OCI-M2 (cell line): ENCODE results near the gene ZNF365.
"Not testable (repeated sequence)": the region's sequence is repeated elsewhere in the genome, so short reads cannot be mapped to it uniquely, and the experiment has no call there.

Source experiments
- DNase-seq: peaks from one replicate; lab custom pipeline; 2025; ENCODE audit not compliant: unreplicated experiment; lab: John Stamatoyannopoulos, UW

Gene ZNF365

DNA sequence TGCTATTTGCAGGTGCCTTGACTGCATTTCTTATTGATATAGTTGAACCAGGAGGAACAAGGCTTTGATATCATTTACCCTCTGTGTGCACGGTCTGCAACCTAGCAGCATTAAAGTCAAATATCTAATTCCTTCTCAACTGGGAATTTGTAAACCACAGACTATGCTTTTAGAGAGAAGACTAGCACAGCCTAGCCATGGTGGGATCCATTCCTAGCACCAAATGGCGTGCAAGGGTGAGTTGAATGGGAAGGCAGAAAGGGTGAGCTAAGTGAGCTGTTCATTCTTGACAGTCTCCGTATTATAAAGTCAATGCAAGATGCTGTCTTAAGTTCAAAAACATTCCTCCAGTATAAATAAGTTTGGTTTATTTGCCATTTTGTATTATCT is 2.9 kb downstream of the ZNF365 start:
- no peak for DNase-seq

DNA sequence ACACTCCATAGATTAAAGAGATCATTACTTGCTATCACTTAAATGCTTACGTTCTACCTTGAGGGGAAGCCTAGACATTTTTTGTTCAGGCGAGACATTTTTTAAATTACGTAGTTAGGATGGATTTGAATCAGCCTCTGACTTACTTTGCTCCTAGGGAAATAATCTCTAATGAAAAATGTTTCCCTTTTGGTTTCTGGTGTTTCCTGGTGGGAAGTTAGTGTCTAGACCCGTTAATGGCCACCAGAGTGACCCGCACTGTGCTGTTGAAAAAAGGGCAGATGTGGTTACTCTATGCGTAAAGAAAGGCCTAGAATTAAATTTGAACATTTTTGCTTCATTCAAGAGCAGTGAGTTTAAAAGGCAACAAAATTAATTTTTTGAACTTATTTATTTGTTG is 3.8 kb downstream of the ZNF365 start:
- no peak for DNase-seq

DNA sequence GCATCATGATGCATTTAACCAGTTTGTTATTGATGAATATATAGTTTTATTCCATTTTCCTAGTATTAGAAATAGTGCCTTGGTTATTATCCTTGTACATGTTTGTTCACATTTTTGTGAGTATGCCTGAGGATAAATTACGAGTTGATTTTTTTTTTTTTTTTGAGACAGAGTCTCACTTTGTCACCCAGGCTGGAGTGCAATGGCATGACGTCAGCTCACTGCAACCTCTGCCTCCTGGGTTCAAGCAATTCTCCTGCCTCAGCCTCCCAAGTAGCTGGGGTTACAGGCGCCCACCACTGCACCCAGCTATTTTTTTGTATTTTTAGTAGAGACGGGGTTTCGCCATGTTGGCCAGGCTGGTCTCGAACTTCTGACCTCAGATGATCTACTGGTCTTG is 4.7 kb downstream of the ZNF365 start:
- not testable (repeated sequence) for DNase-seq

DNA sequence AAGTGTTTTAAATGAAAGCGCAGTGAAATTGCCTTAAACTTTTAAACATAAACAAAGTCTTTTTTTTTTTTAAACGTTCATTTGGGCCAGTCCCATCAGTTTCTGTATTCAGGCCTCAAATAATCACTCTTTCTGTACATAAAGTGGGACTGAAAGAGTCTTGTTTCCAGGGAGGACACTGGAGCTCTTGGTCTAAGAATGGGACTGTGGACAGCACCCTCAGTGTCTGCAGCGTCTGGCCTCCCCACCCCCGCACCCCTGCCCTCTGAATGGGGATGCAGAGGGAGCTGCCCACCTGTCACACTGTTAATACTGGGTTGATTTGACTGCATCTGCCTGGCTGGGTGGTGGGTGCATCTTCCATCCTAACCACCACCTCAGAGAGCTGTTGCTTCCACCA is 5.2 kb downstream of the ZNF365 start:
- DNase-seq = no peak

DNA sequence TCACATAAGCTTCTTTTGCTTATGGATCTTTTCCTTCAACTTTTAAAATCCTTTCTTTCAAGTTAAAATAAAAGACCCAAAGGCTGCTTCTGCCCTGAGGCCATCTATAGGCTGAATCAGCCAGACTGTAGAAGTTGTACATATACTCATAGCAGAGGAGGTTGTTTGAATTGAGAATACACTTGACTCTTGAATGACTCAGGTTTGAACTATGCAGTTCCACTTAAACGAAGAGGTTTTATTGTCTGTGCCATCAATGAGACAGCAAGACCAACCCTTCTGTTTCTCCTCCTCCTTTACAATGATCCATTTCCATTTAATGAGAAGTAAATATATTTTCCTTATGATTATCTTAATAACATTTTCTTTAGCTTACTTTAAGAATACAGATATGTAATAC is 5.8 kb downstream of the ZNF365 start:
- DNase-seq = no peak

DNA sequence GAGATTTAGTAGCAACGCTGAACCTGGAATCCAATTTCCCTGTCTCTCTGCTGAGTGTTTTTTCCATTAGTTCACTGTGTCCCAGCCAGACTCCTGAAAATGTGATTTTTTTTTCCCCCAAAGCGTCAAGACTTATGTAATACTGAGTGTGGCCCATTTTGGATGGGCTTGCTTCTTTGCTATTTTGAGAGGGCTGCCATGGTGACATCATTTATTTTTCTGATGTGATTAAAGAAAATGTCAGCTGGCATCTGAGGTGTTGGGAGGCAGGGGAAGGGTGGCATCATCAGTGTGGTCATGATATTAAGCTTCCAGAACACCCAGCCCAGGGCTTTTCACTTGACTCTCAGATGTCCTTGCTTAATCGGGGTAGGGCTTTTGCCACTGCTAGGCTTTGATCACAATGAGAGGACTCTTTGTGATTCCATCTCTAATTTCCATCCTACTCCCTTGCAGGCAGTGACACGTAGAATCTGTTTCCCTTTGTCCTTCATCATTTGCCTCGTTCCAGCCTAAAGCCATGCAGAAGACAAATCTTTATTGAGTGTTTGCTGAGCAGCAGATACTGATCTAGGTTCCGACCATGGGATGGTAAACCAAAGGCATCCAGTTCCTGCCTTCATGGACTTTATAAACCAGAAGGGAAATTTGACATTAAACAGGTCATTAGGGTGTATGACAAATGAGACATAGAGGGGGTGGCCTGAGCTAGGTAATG is 7.4 kb downstream of the ZNF365 start:
- DNase-seq = no peak

DNA sequence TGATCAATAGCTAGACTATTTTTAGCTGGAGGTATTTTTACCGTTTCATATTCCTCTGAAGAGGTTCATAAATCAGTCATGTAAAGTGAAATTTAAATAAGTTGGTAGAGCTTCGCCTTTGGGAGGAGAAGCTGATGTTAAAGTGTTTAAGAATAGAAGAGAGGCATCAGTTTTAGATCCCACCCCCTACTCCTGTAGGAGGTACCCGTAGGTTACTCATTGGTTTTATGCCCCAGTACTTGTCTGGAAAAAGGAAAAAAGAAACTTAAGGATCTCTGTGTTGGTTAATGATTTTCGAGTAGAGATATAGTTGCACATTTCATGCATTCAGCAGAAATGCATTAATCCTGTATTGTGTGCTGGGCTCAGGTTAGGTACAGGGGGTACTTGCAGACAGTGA is 8.7 kb downstream of the ZNF365 start:
- no peak for DNase-seq

DNA sequence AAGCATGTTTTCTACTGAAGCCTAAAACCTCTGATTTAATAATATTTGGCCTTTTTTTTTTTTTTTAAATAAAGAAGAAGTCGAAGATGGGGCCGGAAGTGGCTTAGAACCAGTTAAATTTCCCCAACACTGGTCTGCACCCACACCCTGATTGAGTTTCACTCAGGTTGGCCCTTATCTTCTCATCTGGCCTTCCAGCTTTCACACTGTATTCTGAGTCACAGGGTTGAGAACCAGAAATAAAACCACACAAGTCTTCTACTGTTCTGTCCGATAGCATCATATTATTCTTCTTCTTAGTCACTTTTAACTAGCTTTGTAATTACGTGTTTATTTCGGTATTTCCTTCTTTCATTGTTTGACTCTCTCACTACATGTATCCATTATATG is 9.9 kb downstream of the ZNF365 start:
- no peak for DNase-seq

DNA sequence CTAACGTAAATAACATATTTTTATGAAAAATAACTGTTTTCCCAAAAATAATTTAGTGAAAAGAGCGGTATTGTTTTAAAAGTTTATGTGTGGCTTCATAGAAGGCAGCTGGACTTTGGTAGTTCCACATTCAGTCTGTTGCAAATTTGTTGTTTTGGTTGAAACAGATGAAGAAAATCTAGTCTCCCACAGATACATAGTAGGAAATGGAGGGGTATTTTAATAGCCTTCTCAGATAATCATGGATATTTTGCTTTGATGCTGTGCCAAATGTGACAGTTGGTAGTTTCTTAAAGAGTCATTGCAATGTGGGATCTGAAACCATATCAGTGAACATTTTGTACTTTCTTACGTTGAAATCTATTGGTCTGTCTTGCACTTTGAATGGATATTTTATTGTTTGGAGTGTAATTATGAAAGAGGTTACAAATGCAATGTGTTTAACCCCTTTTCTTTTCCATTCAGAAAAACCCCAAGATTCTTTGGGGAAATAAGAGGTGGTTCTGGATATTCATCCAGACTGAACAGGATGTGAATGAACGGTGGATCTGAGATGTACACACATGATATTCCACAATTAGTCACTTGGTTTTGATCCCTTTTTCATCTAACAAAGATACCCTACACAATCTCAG is 10.4 kb downstream of the ZNF365 start:
- DNase-seq = no peak

DNA sequence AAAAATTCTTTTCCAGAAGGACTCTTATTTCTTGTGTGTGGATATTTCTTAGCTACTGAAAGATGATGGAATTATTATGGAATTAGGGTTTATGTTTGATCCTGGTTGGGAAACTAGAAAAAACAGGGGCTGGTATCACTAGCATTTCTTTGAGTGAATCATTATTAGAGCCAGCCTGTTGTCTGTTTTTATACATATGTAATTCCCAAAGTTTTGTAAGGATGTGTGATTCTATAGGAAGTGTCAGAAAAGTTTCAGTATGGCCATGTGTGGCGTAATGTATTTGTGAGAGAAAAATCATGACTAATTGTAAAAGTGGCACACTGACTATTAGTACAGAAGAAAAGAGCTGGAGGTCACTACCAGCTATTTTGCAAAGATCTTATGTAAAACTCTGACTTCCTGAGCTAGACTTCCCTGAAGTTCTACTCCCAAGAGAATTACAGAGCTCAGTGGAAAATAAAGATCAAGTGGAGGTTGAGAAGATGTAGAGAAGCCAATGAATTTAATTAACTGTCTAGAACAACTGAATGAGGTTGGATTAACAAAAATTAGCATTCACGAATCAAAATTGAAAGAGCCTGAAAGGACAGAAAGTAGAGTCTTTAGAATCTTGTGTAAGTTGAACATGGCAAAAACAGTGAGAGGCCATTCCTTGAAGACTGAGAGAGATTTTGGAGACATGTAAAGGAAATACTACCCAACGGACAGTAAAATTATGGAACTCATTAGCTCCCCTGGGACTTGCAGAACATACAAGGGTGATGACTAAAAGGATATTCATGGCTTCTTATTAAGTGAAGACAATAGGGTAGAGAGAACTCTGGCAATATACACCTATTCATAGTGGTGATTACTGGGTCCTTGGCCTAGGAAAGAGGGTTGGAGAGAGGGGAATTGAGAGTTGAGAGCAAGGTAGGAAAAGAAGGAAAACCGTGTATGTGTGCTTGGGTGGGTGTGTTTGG is 12.5 kb downstream of the ZNF365 start:
- no peak for DNase-seq

DNA sequence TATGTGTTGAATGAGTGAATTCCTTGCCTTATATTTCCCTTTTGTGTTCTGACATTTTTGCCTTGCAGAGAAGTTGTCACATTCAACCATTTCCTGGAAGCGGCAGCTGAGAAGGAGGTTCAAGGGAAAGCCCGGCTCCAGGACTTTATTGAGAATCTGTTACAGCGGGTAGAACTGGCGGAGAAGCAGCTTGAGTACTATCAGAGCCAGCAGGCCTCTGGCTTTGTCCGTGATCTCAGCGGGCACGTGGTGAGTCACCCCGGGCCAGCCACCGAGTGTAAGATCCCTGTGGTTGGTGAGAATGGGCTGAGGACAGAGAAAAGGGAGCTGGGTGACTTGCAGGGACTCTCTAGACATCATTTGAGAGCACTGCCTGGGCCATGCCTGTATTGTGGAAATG is 14.2 kb downstream of the ZNF365 start:
- DNase-seq = no peak

DNA sequence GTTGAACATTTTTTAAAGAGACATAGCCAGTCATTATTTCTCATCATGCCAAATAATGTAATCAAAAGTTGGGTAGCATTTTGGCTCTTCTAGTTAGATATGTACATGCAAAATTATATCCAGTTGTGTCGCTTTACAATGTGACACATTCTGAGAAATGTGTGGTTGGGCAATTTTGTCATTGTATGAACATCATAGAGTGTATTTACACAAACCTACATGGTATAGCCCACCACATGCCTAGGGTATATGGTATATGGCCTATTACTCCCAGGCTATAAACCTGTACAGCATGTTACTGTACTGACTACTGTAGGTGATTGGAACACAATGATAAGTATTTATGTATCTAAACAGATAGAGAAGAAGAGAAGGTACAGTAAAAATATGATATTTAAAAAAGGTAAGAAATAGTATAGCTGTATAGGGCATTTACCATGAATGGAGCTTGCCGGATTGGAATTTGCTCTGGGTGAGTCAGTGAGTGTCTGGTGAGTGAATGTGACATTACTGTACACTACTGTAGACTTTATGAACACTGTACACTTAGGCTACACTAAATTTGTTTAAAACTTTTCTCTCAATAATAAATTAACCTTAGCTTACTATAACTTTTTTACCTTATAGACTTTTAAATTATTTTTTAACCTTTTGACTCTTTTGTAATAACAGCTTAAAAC is 16.5 kb downstream of the ZNF365 start:
- DNase-seq = no peak

DNA sequence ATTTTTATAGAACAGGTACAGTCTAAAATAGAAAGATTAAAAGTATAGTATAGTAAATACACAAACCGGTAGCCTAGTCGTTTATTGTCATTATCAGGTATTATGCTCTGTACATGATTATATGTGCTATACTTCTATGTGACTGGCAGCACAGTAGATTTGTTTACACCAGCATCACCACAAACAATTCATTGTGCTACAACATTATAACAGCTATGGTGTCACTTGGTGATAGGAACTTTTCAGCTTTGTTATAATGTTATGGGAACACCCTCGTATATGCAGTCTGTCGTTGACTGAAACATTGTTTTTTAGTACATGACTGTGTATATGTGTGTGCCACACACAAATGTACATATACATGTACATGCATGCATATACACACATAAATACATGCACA is 19.1 kb downstream of the ZNF365 start:
- DNase-seq = no peak

DNA sequence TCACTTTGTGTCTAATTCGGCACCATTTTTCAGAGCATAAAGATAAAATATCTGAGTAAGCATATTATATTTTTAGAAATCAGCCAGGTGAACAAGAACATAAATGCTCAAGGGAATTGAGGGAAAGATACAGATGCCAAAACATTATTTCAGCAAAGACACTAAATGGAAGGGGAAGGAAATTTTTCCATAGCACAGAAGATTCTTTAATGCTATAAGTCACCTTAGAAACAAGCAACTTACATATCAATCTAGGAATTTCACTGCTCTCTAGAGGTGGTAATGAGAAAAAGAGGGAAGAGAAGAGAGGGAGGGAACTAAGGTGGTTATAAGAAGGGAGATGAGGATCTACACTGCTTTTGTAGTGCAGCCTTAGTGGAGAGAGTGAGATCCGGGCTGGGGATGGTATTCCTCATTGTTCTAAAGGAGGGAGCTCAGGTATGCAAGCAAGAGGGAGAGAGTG is 20.4 kb downstream of the ZNF365 start:
- no peak for DNase-seq

DNA sequence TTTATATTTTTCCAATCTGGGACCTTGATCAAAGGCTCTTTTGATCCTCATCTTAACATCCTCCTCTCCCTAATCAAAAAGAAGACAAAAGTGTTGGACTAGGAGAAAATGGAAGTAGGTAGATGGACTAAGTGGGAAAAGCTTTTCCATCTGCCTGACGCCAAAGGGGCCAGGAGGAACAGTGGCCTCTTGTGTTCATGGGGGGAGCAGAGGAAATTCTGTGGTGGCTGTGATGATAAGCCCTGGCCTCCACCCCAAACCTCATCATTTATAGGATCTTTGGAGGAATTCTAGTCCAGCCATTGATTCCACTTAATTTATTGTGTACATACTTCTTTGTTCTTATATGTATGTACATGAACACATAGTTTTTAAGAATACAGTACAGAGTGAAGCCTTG is 21.7 kb downstream of the ZNF365 start:
- DNase-seq = no peak

DNA sequence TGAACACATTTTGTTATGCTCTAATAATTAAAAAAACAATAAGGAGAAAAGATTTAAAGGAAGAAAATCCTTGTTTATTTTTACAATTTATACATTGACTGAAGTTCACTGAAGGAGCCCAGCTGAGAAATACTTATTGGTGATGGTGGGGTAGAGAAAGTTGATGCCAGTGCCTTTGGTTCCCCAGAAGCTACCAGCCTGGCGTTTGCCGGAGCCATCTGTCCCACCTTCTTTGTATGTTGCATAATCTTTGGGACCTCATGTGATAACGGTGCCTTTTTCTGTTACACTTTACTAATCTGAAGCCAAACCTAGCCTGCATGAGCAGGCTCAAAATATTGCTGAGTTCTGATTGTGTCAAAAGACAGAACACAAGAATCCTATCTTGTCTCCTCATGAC is 22.7 kb downstream of the ZNF365 start:
- no peak for DNase-seq

DNA sequence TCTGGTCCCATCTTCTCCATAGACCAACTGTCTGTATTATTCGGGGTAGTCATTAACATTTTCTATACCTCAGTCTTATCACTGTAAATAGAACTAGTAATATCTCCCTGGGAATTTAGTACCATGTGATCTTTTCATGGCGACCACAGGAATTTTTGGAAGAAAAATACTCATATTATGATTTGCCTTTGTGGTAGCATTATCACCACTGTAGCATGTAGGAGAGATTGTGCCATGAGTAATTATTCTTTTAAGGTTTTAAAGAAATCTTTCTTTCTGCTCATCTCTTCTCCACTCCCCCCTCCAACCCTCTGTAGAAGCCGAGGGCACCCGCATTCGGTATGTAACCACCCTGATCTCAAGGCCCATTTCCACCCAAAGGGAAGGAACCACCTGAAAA is 25.0 kb downstream of the ZNF365 start:
- no peak for DNase-seq

DNA sequence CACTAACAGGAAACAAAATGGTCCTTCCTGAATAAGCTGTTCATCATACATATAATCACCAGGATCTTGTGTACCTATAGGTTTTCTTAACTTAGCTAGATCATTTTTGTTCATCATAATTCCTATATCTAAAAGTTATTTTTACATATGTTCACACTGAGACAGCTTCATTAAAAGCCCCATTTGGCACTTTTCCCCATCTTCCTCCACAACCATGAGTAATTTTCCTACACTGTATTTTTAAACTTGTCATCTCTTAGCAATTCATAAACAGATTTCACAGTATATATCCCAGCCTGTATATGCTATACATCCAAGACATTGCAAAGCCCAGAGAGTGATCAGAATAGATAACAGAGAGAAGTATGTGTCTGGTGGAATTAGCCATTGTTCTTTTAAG is 28.3 kb downstream of the ZNF365 start:
- no peak for DNase-seq

DNA sequence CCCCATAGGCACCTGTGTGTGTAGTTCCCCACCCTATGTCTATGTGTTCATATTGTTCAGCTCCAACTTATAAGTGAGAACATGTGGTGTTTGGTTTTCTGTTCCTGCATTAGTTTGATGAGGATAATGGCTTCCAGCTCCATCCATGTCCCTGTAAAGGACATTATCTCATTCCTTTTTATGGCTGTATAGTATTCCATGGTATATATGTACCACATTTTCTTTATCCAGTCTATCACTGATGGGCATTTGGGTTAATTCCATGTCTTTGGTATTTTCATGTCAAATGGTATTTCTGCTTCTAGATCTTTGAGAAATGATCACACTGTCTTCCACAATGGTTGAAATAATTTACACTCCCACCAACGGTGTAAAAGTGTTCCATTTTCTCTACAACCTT is 36.4 kb downstream of the ZNF365 start:
- not testable (repeated sequence) for DNase-seq

DNA sequence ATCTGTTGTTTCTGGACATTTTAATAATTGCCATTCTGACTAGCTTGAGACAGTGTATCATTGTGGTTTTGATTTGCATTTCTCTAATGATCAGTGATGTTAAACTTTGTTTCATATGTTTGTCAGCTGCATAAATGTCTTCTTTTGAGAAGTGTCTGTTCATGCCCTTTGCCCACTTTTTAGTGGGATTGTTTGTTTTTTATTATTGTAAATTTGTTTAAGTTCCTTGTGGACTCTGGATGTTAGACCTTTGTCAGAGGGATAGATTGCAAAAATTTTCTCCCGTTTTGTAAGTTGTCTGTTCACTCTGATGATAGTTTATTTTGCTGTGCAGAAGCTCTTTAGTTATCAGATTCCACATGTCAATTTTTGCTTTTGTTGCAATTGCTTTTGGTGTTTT is 36.8 kb downstream of the ZNF365 start:
- not testable (repeated sequence) for DNase-seq

DNA sequence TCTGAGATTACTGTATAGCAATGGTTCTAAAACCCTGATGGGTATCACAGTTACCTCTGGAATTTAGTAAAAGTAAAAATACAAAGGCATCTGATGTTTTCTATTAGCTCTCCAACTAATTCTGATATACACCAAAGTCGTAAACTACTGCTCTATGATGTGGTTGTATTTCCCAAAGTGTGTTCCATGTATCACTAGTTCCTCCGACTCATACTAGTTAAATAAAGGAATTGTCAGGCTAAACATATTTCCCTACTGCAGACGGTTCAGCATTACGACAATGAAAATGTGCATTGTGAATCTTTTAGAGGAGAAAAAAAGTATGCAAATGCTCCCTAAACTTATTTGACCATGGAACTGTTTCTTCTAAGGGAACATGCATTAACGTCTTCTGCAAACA is 38.9 kb downstream of the ZNF365 start:
- no peak for DNase-seq
